Ovary (tissue), 3 donors: ENCODE measurements around the gene OR13C8.

Experiments
- CTCF ChIP-seq, 3 donors: fragments of 450-650 bp in 2 of 3; fragments of 200-600 bp in 1 of 3; IDR thresholded peaks; one replicate each; pipeline versions ENCODE4 v1.5.1 to v1.8.0; 2016 to 2022; ENCODE audit warnings: antibody characterized with exemption in 3 of 3, mild to moderate bottlenecking in 1 of 3
- EP300 ChIP-seq: sonication (generic); formaldehyde crosslinking; IDR thresholded peaks from one replicate; pipeline ENCODE4 v1.6.1; 2017; ENCODE audit warnings: antibody characterized with exemption
- POLR2A ChIP-seq: fragments of 450-650 bp; IDR thresholded peaks from one replicate; pipeline ENCODE4 v1.6.1; 2017; ENCODE audit warnings: antibody characterized with exemption, mild to moderate bottlenecking, moderate library complexity
- donor health status: DM: no; HTN: no; CAD: no.

- TF ChIP-seq CTCF (IDR thresholded peaks at IDR 0.05): no peak
- no peak for TF ChIP-seq EP300
- TF ChIP-seq POLR2A: no peak
These were observed 29.7 kb upstream of the OR13C8 start for GRCh38 chr9:104539275-104539674.
